ENCODE measurements around the gene CERK. TPM values are rescaled to one million over a fixed set of nuclear protein-coding genes. Genes with fewer than 3 reads are reported as not detected.

Gene CERK
- polyA plus RNA-seq, 6 donors from 2014 or later = 7.6 to 31.2 (median 19.2) TPM

DNA sequence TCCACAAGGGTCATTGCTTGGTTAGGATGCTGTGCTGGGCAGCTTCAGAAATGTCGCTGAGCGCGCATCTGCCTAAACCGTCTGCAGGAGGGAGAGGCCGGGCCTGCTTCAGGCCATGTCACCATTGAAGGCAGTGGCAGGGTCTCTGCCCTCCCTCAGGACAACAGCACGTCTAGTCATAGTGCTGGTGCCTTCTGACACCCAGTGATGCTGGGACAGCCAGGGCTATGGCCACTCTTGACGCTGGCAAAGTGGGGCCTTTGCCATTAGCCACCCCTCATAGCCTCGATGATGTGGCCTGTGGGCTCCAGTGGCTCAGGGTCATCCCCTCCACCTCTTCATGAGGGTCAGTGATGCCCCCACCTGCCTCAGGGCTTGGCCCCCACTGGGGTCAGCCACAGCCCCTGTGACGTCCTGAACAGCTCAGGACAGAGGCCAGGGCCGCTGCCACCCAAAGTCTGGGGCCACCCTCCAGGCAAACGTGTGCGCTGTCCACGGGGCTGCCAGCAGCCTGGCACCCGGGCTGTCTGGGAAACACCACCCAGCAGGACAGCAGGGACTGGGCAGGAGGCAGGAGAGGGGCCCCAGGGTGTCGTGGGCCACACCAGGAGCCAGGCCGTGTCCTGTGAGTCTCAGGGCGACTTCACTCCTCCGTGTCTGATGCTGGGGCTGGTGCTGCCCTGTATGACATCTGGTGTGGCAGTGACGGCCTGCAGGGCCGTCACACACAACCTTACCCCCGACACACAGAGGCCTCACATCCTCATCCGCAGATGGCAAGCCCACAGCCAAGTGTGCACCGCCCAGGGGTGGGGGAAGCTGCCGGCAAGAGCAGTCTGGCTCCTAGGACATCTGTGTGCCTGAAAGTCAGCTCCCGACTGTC, 42.5 kb downstream of the CERK start:
- Mint-ChIP-seq H3K4me3 (no peak overlapping the region), H3K27me3 (no peaks in the 10 kb centered on the region), H3K9me3 (no peaks in the 10 kb centered on the region), H3K36me3 (peaks cover 13 to 20% of the 10 kb centered on the region in 2 donors), H3K27ac (peak overlapping the region in 1 of 6 donors; percentile 56), H3K4me1 (peaks cover 0 to 4% (median 0%) of the 10 kb centered on the region in 3 donors)
- no peak for ATAC-seq (ENCODE audit: low read depth in 2 of 2)
- no peak for DNase-seq

DNA sequence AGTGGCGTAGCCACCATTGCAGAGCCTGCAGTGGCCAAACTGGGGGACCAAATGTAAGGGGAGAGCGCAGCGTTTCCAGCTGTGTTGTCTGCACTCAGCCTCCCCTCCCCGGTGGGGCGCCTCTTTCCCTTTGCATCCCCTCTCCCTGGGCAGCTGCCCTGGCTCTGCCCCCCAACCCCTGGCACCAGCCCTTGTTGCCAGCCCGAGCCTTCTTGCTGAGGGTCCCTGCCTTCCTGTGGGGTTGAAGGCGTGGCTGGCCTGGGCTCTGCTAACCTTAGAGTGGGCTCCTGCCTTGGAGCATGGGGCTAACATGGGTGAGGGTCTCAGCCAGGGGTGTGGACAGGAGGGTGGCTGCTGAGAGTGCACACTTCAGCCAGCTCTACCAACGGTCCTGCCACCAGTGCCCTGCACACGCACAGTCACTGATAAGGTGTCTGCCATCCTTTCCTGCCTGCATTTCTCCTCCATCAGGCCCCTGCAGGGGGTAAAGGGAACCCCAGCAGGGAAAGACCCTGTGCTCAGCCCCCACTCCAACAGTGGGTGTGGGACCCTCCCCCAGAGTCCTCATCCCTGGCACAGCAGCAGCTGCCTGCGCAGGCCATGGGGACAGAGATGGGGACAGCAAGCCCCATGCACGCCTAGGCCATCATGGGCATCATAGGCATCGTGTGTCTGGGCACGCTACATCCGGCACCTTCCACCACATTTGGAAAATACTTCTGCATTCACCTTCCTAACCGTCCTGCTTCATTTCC, 43.5 kb downstream of the CERK start:
- H3K36me3 Mint-ChIP-seq = peaks cover 20 to 23% of the 10 kb centered on the region in 2 donors
- peaks cover 0 to 4% (median 0%) of the 10 kb centered on the region in 3 donors for H3K4me1 Mint-ChIP-seq
- H3K27me3 Mint-ChIP-seq = no peaks in the 10 kb centered on the region
- H3K4me3 Mint-ChIP-seq = peak overlapping the region in 1 of 8 donors; percentile 34
- no peak overlapping the region for H3K27ac Mint-ChIP-seq
- no peak for ATAC-seq (ENCODE audit: low read depth in 2 of 2)
- no peaks in the 10 kb centered on the region for H3K9me3 Mint-ChIP-seq
- DNase-seq = no peak

DNA sequence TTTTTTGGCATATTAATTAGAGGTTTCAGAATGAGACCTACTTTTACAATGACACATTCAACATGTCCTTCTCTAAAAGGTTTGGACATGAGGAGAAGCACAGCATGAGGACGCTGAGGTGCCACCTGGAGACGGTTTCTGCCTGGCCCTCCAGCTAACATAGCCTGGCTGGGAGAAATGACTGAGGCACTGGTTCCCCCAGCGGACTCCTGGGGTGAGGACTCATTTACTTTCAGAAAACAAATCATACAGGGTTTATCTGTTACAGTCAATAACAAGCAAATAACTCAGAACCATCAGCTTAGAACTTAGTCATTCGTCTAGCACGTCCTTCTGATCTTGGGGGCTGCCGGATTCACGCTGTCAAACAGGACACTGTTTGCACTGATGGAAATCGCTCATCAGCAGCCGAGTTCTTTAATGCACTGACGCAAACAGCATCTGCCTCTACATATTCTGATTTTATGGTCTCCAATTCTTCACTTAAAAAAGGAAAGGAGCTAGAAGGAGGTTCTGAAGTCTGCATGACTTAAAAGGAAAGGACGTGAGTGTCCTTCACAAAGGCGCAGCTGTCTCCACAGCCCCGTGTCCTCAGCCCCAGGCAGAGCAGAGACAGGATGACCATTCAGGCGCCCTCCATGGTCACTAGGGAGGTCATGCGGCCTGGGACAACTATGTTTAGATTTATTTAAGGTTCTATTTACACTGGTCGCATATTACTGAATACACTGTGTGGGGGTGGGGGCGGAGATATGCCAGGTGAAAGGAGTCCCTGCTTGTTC, 44.2 kb downstream of the CERK start:
- ATAC-seq (ENCODE audit: low read depth in 2 of 2) = no peak
- Mint-ChIP-seq H3K4me3 (no peak overlapping the region), H3K4me1 (peaks cover 0 to 4% (median 0%) of the 10 kb centered on the region in 3 donors), H3K36me3 (peaks cover 20 to 21% of the 10 kb centered on the region in 2 donors), H3K27ac (no peak overlapping the region), H3K9me3 (no peaks in the 10 kb centered on the region), H3K27me3 (no peaks in the 10 kb centered on the region)
- DNase-seq = no peak

DNA sequence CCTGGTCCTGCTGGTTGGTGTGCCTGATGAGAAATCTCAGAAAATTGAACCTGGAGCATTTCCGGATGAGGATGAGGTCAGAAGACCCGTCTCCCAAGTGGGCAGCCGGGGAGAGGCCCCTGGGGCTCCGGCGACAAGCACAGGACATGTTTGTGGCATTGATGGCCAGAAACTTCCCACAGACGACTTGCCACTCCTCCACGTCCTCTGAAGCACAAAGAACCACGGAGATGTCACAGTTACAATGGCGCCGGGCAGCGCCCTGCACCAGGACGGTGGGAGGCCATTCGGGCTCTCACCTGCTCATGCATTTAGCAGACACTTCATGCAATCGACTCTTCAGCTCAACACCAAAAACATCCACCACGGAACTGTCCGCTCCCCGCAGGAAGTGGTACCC, 46.5 kb downstream of the CERK start:
- no peaks in the 10 kb centered on the region for H3K9me3 Mint-ChIP-seq
- no peak overlapping the region for H3K4me3 Mint-ChIP-seq
- no peak for ATAC-seq (ENCODE audit: low read depth in 2 of 2)
- H3K27ac Mint-ChIP-seq = peak overlapping the region in 1 of 6 donors; percentile 13
- no peak for DNase-seq
- H3K27me3 Mint-ChIP-seq = no peaks in the 10 kb centered on the region
- H3K4me1 Mint-ChIP-seq = peaks cover 0 to 4% (median 2%) of the 10 kb centered on the region in 3 donors
- H3K36me3 Mint-ChIP-seq = peaks cover 25% of the 10 kb centered on the region in 2 donors

DNA sequence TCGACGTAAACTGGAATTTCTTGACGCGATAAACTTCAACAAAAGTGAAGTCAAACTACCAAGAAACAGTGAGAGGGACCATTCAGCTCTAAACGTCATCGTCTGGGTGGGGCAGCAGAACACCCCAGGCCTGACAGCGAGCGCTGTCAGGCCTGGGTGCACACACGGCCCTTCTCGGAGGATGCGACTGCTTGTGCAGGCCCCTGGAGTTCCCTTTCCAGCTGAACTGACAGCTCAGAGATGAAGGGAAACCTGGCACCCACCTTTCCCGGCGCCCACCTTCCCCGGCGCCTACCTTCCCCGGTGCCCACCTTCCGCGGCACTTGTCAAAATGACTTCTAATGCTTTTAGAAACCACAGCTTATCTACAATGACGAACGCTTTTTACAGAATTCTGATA, 47.9 kb downstream of the CERK start:
- Mint-ChIP-seq H3K4me1 (peaks cover 8 to 17% (median 15%) of the 10 kb centered on the region in 3 donors), H3K27ac (no peak overlapping the region), H3K9me3 (no peaks in the 10 kb centered on the region), H3K27me3 (no peaks in the 10 kb centered on the region), H3K36me3 (peaks cover 25 to 34% of the 10 kb centered on the region in 2 donors), H3K4me3 (no peak overlapping the region)
- no peak for ATAC-seq (ENCODE audit: low read depth in 2 of 2)
- DNase-seq = no peak

DNA sequence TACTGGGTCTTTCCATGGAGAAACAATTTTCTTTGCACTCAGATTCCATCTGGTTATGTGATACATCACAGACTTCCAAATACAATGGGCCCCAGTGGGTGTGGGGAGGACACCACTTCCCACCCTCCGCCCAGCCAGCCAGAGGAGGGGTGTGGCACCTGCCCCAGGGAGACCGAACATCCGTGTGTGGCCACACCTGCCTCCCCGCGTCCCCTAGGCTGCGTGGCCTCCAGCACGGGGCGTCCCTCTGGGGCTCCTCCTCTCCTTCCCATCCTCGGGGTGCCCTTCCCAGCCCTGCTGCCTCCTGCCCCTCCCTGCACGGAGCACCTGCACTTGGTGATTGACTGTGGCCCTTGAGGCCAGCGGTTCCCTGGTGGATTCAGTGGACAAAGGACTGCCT, 49.1 kb downstream of the CERK start:
- H3K9me3 Mint-ChIP-seq = no peaks in the 10 kb centered on the region
- H3K4me3 Mint-ChIP-seq = peak overlapping the region in 1 of 8 donors; percentile 65
- H3K27me3 Mint-ChIP-seq = peaks cover 0 to 4% (median 0%) of the 10 kb centered on the region in 3 donors
- H3K27ac Mint-ChIP-seq = no peak overlapping the region
- ATAC-seq (ENCODE audit: low read depth in 2 of 2) = no peak
- peaks cover 25 to 34% of the 10 kb centered on the region in 2 donors for H3K36me3 Mint-ChIP-seq
- DNase-seq = no peak
- H3K4me1 Mint-ChIP-seq = peaks cover 19 to 27% (median 25%) of the 10 kb centered on the region in 3 donors

DNA sequence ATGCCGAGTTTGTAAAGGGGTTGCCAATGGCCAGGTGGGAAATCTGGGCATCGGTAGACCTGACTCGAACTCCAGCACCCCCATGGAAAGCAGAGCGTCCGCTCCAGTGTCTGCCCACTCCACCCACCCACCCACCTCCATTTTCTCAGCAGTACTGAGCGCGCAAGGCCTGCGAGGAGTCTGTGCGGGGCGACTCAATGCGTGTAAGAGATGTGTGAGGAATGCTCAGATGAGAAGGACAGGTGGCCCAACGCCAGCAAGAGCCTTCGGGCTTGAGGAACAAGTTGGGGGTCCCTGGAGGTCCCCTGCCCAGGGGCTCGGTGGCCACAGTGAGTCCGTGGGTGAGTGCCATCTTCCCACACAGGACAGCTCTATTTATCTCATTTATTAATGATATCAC, 50.6 kb downstream of the CERK start:
- Mint-ChIP-seq H3K27ac (peak overlapping the region in 1 of 6 donors; percentile 54), H3K36me3 (peaks cover 25 to 34% of the 10 kb centered on the region in 2 donors), H3K27me3 (peaks cover 0 to 4% (median 0%) of the 10 kb centered on the region in 3 donors), H3K4me1 (peaks cover 19 to 41% (median 31%) of the 10 kb centered on the region in 3 donors), H3K4me3 (no peak overlapping the region), H3K9me3 (no peaks in the 10 kb centered on the region)
- ATAC-seq (ENCODE audit: low read depth in 2 of 2) = no peak
- DNase-seq = no peak

DNA sequence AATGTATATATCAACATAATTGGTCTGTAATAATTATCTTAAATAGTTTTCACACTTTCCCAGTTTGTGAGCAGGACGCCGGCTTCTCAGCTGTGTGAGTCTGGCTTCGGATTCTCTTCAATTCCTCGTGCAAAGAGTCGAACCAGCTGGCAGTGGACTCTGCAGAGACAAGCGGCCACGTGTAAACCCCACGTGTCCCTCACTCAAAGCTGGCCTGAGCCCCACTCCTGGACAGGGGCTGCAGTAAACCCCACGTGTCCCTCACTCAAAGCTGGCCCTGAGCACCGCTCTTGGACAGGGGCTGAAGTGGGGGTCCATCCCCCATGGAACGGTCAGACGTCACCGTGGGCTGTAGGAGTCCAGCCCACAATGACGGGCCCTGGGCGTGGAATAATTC, 51.0 kb downstream of the CERK start:
- Mint-ChIP-seq H3K4me3 (peak overlapping the region in 1 of 8 donors; percentile 66), H3K36me3 (peaks cover 25 to 34% of the 10 kb centered on the region in 2 donors), H3K9me3 (no peaks in the 10 kb centered on the region), H3K27me3 (peaks cover 0 to 4% (median 0%) of the 10 kb centered on the region in 3 donors), H3K27ac (no peak overlapping the region), H3K4me1 (peaks cover 19 to 42% (median 31%) of the 10 kb centered on the region in 3 donors)
- ATAC-seq (ENCODE audit: low read depth in 2 of 2) (no peak), DNase-seq (no peak)

DNA sequence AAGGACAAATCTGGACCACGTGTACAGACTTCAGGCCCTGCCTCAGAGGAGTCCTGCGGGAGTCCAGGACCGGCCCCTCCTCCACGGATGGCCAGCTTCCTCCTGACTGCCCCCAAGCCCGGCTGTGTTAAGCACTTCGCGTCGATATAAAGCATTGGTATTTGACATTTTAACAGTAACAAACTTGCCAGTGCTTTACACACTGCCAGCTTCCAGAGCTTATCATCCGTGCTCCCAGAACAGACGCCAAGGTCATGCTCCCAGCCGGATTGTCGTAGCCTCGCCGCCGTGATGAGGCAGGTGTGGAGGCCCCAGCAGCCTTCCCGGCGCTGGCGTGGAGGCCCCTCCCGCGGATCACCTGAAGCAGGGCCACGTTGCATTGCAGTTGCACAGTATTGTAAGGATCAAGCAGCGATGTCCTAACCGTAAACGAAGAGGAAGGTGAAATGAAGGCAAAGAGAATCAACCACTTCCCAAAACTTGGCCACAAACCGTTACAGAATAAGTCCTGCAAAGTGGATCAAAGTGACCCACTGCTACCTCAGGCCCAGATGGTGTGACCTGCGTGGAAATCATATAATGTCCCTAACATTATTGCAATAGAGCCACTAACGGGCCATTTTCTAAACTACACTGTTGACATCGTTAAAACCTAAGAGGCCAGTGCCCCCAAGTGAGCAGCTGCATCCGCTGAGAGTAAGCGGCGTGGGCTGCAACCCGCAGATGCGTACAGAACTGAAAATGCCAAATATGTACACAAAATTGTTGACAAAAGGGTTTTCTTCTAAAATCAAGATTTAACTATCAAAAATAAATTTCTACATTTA, 51.6 kb downstream of the CERK start:
- DNase-seq = no peak
- Mint-ChIP-seq H3K27me3 (peaks cover 0 to 4% (median 0%) of the 10 kb centered on the region in 3 donors), H3K4me1 (peaks cover 19 to 44% (median 31%) of the 10 kb centered on the region in 3 donors), H3K9me3 (no peaks in the 10 kb centered on the region), H3K27ac (peak overlapping the region; percentile 18 to 98 (median 52)), H3K36me3 (peaks cover 25 to 30% of the 10 kb centered on the region in 2 donors), H3K4me3 (peak overlapping the region in 3 of 8 donors; percentile 37 to 76 (median 55))
- no peak for ATAC-seq (ENCODE audit: low read depth in 2 of 2)

DNA sequence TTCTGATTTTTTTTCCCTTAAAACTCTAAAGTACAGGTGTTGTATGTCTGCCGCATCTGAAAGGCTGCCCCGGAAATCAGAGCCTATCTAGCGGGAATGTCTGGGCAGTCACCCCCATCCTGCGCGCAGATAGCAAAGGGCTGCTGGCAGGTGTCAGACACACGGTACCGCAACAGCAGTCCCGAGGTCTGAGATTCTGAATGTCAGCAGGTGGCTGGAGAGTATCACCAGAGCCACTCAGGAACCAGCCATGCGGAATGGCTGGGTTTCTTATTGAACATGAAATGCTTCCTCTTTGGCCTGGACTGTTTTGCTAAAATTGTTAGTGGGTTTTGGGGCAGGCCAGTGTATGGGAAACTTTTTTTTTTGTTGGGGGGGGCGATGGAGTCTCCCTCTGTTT, 53.3 kb downstream of the CERK start:
- H3K4me3 Mint-ChIP-seq = peak overlapping the region; percentile 30 to 82 (median 68)
- ATAC-seq (ENCODE audit: low read depth in 2 of 2) = peak; percentile 96
- peak; percentile 88 for DNase-seq
- peaks cover 0 to 4% (median 0%) of the 10 kb centered on the region in 3 donors for H3K27me3 Mint-ChIP-seq
- H3K4me1 Mint-ChIP-seq = peaks cover 19 to 46% (median 31%) of the 10 kb centered on the region in 3 donors
- peaks cover 14 to 20% of the 10 kb centered on the region in 2 donors for H3K36me3 Mint-ChIP-seq
- H3K9me3 Mint-ChIP-seq = no peaks in the 10 kb centered on the region
- peak overlapping the region; percentile 88 to 98 (median 96) for H3K27ac Mint-ChIP-seq

DNA sequence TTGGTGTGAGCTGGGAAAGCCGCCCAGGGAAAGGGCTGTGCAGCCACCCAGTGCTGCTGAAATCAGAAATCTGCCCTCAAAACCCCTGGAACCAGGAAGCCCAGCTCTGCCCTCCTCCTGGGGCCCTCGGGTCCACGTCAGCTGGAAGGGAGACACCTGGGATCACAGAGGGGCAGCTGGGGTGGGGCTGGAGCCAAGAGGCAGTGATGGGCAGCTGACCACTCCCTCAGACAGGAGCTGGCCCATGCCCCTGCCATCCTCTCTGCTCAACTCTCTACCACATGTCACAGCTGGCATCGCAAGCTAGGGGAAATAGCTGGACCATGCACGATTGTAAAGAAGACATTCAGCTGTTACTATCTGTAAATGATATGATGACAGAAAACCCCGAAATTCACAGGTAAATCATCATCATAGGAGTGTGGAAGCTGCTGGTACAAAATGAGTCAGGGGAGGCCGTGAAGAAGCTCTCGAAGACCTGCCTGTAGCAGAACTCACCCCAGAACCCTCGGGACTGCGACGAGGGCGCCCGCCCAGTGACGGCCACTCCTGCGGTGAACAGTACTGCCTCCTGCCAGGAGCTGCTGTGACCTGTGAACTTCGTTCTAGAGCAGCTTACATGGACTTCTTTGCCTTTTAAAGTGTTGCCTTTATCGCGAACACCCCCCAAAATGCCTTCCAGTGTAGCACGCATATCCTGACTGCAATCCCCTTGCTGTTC, 55.9 kb downstream of the CERK start:
- ATAC-seq (ENCODE audit: low read depth in 2 of 2) (no peak), DNase-seq (no peak)
- Mint-ChIP-seq H3K27me3 (peaks cover 0 to 4% (median 0%) of the 10 kb centered on the region in 3 donors), H3K36me3 (peaks cover 4 to 10% of the 10 kb centered on the region in 2 donors), H3K4me3 (no peak overlapping the region), H3K4me1 (peaks cover 19 to 50% (median 34%) of the 10 kb centered on the region in 3 donors), H3K9me3 (no peaks in the 10 kb centered on the region), H3K27ac (peak overlapping the region in 4 of 6 donors; percentile 29 to 79 (median 68))

DNA sequence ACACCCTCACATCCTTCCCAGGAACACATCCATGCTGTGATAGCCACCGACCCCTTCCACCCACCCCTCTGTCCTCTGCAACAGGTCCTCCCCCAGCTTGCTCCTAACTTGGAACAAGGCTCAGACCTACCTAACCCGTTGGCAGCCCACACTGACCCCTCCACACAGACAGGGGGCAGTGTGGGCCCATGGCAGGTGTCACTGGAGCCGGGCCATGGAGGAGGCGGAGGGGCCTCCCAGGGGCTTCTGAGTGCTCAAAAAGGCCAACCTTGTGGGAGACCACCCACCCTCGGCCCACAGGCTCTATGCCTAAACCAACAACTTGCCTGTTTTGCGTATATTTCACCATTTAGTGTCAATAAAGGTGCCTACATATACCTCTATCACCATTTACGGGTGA, 57.0 kb downstream of the CERK start:
- H3K27me3 Mint-ChIP-seq = peaks cover 0 to 4% (median 0%) of the 10 kb centered on the region in 3 donors
- DNase-seq (no peak), ATAC-seq (ENCODE audit: low read depth in 2 of 2) (no peak)
- H3K27ac Mint-ChIP-seq = peak overlapping the region in 1 of 6 donors; percentile 26
- no peak overlapping the region for H3K4me3 Mint-ChIP-seq
- peaks cover 16 to 43% (median 31%) of the 10 kb centered on the region in 3 donors for H3K4me1 Mint-ChIP-seq
- no peaks in the 10 kb centered on the region for H3K9me3 Mint-ChIP-seq
- H3K36me3 Mint-ChIP-seq = peaks cover 3 to 7% of the 10 kb centered on the region in 2 donors
